CD1c-positive myeloid dendritic cell (primary cell): ENCODE data around the gene RPS19.

ENCODE experiments used
- DNase-seq: peaks from one replicate; pipeline ENCODE4 v3.0.0-alpha.2; 2016; ENCODE audit errors: extremely low spot score

Gene RPS19

DNA sequence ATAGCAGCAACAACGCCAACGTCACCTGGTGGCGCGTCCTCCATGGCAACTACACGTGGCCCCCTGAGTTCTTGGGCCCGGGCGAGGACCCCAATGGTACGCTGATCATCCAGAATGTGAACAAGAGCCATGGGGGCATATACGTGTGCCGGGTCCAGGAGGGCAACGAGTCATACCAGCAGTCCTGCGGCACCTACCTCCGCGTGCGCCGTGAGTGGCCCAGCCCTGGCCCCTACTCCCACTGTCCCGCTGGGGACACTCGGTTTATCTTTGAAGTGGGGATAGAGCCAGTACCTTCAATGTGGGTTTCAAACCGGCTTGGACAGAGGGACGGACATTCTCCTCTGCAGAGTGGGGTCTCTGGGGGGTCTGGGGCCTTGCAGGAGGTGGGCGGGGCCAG is 19.0 kb downstream of the RPS19 start:
- no peak for DNase-seq

GRCh38 chr19:41879670-41880328 is 19.7 kb downstream of the RPS19 start:
- DNase-seq = no peak

DNA sequence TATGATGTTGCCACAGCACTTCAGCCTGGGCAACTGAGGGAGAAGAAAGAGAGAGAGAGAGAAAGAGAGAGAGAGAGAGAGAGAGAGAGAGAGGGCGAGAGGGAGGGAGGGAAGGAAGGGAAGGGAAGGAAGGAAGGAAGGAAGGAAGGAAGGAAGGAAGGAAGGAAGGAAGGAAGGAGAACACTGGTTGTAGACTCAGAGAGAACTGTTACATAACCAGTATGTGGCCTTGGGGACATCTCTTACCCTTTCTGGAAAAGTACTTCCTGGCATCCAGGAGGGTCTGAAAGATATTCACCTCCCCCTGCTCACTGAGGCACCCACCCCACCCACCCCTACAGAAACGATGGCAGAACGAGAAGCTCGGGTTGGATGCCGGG is 20.3 kb downstream of the RPS19 start:
- no peak for DNase-seq

DNA sequence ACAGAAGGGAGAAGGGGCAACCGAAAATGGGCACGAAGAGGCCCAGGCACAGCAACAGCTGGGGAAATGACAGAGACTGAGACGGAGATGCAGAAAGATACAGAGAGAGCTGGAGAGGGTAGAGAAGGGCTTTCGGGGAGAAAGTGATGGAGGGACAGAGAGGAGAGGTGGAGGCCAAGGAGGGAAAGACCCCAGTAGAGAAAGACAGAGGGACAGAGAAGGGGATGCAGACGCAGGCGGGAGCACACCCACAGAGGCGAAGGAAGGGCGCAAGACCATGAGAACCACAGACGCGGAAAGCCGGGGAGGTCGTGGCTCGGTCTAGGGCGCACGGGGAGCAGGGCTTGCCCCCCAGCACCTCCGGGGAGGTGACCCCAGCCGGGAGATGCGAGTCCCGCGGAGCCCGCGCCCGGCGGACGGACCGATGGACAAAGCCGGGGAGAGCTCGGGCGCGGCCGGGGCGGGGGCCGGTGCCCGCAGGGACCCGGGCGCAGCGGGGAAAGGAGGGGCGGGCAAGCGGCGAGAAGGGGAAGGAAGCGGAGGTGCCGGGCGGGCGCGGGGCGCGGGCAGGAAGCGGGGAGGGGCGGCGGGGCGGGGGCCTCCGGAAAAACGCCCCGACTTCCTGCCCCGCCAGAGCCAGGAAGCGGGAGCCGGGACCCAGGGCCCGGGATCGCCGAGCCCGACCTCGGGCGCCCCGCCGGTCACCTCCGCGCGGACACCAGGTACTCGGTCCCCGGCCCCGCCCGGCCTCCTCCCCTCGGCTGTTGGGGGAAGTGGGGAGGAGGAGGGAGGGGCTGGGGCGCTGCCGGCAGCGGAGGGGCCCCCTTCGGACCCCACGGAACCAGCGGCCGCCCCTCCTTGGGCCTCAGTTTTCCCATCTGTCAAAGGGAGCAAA is 22.8 kb downstream of the RPS19 start, which contains the start of gene ARHGEF1:
Gene ARHGEF1, plus strand, starts transcription at position 617 of the 895 bp plus-strand sequence. CDS start 4,899 bp downstream, outside the sequence.
- peak; percentile 65 for DNase-seq

GRCh38 chr19:41883463-41883820 is 23.4 kb downstream of the RPS19 start:
- DNase-seq = no peak

- peak; percentile 95 for DNase-seq
Measured at GRCh38 chr19:41883821-41884733, 24.0 kb downstream of the RPS19 start.

- no peak for DNase-seq
Measured at GRCh38 chr19:41886761-41887710, 27.0 kb downstream of the RPS19 start.

DNA sequence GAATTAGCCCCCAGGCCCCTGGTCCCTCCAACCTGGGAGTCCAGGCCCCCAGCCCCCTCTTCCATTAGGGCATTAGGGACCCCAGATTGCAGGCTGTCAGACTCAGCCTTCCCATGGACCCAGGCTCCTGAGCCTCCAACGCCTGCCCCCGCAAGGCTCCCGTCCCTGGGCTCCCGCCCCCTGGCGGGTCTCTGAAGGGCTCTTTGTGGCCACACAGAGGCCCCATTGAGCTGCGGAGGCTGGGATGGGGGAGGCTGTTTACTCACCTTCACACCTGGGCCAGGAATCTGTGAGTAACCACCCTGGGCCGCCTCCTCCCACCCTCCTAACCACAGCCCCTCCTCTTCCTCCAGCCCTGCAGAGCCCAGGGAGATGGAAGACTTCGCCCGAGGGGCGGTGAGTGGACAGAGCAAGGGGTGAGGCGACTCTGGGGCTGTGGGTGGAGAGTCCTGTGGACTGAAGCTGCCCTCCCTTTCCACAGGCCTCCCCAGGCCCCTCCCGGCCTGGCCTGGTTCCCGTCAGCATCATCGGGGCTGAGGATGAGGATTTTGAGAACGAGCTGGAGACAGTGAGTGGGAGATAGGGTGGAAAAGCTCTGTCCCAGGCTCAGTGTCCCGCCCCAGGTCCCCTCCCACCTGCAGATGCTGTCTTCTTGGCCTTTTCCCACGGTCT is 27.8 kb downstream of the RPS19 start:
- no peak for DNase-seq

DNA sequence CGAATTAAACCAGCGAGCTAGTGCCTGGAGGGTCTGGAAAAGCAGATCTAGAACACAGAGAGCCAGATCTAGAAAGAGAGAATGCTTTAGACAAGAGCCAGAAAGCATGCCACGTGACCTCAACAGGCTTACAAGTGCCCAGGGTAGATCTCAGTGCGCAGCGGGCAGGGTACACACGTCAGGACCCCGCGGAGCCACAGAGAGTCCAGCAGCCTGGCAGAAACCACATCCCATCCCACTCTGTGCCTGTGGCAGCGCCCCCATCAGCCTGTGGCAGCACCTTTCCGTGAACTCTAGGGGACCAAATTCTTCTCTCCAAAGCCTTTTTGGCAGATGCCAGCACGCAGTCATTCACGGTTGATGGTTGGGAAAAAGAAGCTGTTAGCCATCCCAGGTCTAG is 28.9 kb downstream of the RPS19 start:
- no peak for DNase-seq

DNA sequence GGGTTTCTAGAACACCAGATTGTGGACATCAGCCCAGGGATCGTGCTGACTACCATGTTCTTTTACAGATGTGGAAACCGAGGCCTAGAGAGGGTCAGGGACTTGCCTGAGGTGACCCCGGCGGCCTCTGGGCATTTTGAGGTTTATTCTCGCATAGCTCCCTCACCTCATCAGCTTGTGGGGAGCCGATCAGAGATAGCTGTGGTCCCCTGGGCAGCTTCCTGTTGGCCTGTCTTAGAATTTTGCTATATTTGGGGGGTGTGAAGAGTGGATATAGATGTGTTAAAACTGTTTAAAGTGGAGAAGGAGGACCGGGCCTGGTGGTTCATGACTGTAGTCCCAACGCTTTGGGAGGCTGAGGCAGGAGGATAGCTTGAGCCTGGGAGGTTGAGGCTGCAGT is 29.8 kb downstream of the RPS19 start:
- DNase-seq = no peak

DNA sequence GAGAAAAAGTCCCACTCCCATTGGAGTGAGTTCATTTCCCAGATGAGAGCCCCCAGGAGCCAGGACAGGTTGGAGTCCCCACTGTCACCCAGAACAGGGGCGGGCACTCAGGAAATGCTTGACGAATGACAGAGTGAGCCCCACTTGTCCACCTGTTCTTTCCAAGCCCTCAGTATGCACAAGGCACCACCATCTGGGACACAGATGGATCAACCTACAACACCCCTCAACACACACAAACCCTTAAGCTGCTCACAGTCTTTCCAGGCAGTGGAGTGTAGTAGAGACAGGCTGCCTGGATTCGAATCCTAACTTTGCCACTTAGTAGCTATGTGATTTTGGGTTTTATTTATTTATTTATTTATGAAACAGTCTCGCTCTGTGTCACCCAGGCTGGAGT is 30.9 kb downstream of the RPS19 start:
- DNase-seq = no peak

DNA sequence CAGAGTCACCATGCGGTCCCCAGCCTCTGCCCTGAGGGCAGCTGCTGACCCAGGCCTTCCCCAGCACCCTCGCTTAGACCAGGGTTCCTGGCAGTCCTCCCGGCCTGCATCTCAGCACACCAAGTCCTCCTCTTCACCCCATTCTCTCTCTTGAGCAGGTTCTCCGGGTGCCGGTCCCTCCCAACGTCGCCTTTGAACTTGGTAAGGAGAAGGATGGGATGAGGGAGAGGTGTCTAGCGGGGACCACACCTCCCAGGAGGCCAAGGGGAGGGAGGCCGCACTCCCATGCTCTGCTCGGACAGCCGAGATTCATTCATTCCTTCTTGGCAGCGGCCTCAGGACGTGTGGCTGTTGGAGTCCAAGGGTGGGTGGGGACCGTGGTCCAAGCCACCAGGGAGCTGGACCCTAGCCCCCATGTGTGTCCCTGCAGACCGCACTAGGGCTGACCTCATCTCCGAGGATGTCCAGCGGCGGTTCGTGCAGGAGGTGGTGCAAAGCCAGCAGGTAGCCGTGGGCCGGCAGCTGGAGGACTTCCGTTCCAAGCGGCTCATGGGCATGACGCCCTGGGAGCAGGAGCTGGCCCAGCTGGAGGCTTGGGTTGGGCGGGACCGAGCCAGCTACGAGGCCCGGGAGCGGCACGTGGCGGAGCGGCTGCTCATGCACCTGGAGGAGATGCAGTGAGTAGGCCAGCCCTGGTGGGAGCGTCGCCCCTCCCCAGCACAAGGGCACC is 32.3 kb downstream of the RPS19 start:
- no peak for DNase-seq

GRCh38 chr19:41893899-41894298 is 33.8 kb downstream of the RPS19 start:
- DNase-seq = no peak

DNA sequence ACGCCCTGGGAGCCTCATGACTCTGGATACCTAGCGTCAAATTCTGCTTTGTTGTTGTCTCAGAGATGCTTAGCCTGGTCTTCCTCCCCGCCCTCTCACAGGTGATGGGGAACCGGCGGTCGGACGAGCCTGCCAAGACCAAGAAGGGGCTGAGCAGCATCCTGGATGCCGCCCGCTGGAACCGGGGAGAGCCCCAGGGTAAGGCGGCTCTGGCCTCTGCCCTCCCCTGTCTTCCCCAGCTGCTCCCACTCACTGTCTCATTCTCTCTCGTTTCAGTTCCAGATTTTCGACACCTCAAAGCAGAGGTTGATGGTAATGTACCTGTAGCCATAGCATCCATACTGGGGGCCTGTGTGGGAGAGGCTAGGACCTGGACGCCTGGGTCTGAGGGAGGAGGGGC is 34.3 kb downstream of the RPS19 start:
- no peak for DNase-seq

DNA sequence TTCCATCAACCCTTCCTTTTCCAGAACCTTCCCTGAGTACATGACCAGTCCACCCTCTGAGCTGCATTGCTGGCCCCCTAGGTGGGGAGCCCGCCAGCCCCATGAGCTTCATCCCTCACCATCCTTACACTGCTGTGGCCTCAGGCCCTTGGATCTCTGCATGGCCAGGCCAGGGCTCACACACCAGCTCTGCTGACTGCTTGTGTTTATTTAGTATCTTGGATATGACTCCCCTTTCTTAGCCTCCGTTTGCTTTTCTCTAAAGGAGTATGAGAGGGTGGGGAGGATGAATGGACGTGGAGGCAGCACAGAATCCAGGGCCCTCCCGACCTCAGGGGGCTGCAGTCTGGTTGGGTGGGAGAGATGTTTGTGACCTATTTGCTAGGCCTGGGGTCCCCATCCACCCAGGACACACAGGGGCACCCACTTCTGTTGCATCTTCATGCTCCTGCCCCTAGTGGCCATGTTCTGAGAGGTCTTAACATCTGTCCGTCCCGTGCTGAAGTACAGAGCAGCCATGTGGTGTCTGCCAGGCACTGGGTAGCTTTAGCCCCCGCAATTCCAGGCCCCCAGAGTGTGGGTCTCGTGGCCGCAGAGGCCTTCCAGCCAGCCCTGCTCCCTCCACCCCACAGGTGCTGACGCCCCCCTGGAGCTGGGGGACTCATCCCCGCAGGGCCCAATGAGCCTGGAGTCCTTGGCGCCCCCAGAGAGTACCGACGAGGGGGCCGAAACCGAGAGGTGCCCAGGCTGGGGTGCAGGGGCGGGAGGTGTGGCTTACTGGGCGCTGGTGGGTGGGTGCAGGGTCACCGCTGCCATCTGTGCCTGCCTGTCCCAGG is 35.9 kb downstream of the RPS19 start:
- no peak for DNase-seq

DNA sequence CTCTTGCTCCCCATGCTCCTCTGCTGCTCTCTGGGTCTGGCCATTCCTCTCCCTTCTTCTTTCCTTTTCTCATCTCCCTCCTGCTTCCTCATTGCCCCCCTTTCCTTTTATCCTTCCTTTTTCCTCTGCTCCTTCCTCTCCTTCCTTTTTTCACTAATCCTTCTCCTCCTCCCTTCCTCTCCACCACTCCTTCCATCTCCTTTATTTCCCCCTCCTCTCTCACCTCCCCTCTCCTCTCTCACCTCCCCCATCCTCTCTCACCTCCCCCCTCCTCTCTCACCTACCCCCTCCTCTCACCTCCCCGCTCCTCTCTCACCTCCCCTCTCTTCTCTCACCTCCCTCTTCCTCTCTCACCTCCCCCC is 36.5 kb downstream of the RPS19 start:
- no peak for DNase-seq

DNA sequence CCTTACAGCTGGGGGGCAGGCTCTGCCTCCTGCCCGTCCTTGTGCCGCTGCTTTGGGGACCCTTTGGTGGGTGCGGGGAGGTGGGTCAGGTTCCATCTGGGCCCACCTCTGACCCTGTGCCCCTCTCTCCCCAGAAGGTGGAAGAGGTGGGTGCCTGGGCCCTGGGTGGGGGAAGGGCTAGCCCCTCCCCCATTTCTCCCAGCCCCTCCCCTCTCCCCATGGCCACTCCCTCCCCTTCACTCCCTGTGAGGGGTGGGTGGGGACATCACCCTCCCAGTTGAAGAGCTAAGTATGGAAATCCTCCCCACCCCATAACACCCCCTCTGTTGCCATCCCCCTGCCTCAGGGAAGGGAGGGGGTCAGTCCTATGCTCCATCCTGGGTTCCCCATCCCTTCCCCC is 37.1 kb downstream of the RPS19 start:
- no peak for DNase-seq

DNA sequence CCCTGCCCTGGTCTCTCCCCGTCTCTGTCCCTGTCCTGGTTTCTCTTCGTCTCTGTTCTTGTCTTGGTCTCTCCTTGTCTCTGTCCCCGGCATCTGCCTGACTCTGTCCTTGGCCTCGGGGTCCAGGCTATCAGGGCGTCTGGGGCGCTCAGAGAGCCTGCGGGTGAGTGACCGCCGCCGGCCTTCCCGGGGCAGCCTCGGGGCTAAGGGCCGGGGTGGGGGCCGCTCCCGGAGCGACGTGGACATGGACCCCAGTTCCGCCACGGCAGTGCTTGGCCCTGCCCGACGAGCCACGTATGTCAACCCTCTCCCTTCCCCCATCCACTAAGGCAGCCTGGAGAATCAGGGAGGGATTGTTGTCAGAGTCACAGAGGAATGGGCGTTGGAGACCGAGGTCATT is 37.8 kb downstream of the RPS19 start:
- DNase-seq = no peak

DNA sequence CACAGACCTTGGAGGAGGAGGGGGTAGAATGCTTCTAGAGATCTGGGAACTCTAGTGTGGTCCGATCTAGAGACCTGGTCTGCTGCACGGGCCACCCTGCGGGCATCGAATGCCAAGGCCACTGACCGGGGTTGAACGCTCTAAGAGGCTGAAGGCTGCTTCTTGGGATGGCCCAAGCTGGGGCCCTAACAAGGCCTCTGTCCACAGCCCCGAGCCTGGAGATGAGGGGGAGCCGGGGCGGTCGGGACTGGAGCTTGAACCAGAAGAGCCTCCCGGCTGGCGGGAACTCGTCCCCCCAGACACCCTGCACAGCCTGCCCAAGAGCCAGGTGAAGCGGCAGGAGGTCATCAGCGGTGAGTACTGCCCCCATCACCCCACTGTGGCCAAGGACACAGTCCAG is 38.2 kb downstream of the RPS19 start:
- DNase-seq = no peak
